ENCODE results near the gene CETN3.

CETN3 gene

DNA sequence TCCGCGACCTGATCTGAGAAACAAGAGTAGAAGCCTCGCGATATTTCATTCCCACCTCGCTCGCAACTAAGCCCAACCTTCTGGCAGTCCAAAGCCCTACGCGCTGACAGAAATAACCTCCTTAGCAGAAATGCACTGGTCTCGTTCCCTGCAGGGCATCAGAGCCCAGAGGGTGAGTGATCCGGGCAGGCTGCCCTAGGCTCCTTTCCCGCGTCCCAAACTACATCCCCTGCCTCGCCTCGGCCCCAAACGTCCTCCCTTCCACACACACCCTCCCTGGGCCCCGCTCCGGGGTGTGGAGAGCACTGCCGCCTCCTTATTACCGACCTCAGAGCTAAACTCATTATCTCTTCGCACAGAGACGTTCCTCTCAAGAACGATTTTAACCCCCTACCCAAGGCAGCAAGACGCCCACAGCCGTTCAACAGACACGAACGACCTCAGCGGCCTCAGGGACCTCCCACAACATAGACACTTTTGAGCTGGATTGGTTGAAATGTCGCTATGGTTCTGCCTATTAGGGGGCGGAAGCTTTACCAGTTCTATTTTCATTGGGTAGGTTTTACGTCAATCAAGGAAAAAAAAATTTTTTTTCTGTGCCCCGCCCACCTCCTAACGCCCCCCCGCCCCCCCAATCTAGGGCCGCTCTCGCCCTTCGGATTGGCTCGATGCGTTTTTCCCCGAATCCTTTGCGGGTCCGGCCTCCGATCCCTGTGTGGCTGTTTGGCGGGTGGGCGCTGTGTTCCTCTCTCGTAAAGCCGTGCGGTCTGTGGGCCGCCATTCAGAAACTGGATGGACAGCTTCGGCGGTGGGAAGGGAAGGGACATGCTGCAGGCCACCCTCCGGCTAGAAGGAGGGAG is at the start of gene CETN3:
TSS of gene CETN3 (minus strand) at position 439 of the 860 bp plus-strand sequence. CDS start at position 344, 95 bp downstream.
- TF ChIP-seq CTCF (IDR thresholded peaks at IDR 0.05; ENCODE audit: insufficient read depth, missing control alignments), result no peak
- peak; percentile 66 for FAIRE-seq
- DNase-seq (ENCODE audit: insufficient read length, low spot score), result no peak

DNA sequence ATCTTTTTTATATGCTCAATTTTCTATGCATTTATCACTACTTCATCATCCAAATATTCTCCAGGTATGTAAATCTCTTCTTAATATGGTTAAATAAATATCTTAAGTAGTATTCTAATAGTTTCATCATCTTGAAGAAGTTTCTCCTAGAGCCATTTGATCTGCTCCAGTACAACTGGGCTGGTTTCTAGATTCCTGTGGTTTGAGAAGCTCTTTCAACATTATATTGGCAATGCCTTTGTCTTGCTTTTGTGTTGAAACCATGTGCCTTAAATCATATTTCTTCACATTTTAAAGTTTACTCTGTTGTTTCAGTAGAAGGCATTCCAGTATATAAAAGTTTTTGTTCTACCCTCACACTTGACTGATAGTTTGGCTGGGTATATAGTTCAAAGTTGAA is 37.4 kb upstream of the CETN3 start:
- no peak for TF ChIP-seq CTCF (IDR thresholded peaks at IDR 0.05; ENCODE audit: insufficient read depth, missing control alignments)
- FAIRE-seq (no peak), DNase-seq (ENCODE audit: insufficient read length, low spot score) (no peak)

- DNase-seq (ENCODE audit: insufficient read length, low spot score) (no peak), FAIRE-seq (no peak)
- no peak for TF ChIP-seq CTCF (IDR thresholded peaks at IDR 0.05; ENCODE audit: insufficient read depth, missing control alignments)
Observed at GRCh38 chr5:90440644-90441043, 31.1 kb upstream of the CETN3 start.

- DNase-seq (ENCODE audit: insufficient read length, low spot score) (no peak), FAIRE-seq (no peak)
- no peak for TF ChIP-seq CTCF (IDR thresholded peaks at IDR 0.05; ENCODE audit: insufficient read depth, missing control alignments)
Observed at GRCh38 chr5:90438100-90438499, 28.5 kb upstream of the CETN3 start.

DNA sequence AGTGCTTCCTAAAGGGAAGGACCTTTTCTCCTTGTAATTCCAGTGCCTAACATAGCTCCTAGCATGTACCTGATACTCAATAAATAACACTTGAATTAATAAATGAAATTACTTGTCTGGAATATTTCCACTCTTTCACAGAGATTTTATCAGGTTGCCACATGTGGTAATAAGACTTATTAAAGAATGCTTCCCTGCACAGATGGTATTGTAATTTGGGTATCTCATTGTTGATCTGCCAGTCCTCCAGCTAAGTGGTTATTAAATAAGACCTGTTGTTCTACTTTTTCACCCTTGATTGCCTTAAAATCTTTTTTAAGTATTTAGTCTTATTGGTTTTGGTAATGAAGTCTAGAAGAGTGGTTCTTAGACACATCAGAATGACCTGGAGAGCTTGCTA is 28.1 kb upstream of the CETN3 start:
- TF ChIP-seq CTCF (IDR thresholded peaks at IDR 0.05; ENCODE audit: insufficient read depth, missing control alignments), result no peak
- no peak for DNase-seq (ENCODE audit: insufficient read length, low spot score)
- no peak for FAIRE-seq

DNA sequence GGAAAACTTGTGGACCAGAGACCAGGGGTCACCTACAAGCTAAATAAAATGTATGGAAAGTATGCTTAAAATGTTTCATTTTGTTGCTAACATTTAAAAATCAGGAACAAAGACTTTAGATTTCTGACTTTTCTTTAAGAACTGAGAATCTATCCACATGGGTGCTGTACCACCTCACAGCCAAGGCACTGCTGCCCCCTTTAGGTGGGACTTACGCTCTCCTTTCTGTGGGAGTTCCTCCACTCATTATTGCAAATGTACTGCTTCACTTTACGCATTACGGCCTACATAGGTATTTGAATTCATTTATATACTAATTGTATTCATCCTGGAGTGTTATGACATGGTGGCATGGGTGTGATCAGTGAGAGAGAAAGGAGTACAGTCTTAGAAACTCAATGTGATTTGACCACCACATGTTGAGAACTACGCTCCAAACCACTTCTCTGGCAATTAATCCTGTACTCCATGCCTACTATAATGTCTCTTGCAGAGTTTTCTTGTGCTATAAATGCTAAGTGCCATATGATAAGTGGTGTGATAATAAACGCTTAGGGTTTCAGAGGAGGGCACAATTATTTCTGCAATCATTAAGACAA is 24.7 kb upstream of the CETN3 start:
- FAIRE-seq, result peak; percentile 67
- no peak for DNase-seq (ENCODE audit: insufficient read length, low spot score)
- peak; percentile 79 for TF ChIP-seq CTCF (IDR thresholded peaks at IDR 0.05; ENCODE audit: insufficient read depth, missing control alignments)

DNA sequence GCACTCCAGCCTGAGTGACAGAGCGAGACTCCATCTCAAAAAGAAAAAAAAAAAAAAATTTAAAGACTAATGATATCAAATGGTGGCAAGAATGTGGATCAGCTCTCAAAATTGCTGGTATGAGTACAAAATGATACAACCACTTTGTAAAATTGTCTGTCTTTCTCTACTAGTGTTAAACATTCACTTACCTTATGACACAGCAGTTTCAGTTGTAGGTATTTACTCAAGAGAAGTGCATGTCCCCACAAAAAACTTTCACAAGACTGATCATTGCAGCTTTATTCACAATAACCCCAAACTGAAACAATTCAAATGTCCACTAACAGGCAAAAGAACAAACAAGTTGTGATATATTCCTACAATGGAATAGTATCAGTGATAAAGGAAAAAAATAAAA is 14.7 kb upstream of the CETN3 start:
- TF ChIP-seq CTCF (IDR thresholded peaks at IDR 0.05; ENCODE audit: insufficient read depth, missing control alignments), result no peak
- FAIRE-seq (no peak), DNase-seq (ENCODE audit: insufficient read length, low spot score) (no peak)
